Hematopoietic multipotent progenitor cell treated with erythropoietin and hydrocortisone succinate and interleukin-3 and kit ligand, for 4 days (in vitro differentiated cells): ENCODE results near the gene APC2.
"Not testable (repeated sequence)": the region's sequence is repeated elsewhere in the genome, so short reads cannot be mapped to it uniquely, and the experiment has no call there.

ENCODE experiments used
- DNase-seq: peaks from one replicate; pipeline ENCODE4 v3.0.0-alpha.2; 2015

APC2 gene

GRCh38 chr19:1497578-1498235 lies 47.8 kb downstream of the APC2 start:
- no peak for DNase-seq

DNA sequence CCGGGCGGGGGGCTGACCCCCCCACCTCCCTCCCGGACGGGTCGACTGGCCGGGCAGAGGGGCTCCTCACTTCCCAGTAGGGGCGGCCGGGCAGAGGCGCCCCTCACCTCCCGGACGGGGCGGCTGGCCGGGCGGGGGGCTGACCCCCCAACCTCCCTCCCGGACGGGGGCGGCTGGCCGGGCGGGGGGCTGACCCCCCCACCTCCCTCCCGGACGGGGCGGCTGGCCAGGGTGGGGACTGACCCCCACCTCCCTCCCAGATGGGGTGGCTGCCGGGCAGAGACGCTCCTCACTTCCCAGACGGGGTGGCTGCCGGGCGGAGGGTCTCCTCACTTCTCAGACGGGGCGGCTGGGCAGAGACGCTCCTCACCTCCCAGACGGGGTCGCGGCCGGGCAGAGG lies 49.3 kb downstream of the APC2 start:
- not testable (repeated sequence) for DNase-seq

GRCh38 chr19:1501200-1501595 lies 51.3 kb downstream of the APC2 start:
- DNase-seq: no peak

DNA sequence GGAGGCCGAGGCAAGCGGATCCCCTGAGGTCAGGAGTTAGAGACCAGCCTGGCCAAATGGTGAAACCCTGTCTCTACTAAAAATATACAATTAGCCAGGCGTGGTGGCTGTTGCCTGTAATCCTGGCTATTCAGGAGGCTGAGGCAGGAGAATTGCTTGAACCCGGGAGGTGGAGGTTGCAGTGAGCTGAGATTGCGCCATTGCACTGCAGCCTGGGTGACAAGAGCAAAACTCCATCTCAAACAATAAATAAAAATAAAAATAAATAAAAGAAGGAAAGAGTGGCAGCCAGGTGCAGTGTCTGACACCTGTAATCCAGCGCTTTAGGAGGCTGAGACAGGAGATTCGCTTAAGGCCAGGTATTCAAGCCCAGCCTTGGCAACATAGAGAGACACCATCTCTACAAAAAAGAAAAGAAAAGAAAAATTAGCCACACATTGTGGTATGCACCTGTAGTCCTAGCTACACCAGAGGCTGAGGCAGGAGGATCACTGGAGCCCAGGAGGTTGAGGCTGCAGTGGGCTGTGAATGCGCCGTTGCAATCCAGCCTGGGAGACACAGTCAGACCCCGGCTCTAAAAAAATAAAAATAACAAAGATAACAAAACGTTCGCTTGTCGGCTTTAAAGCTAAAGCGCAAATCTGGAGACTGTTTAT lies 52.6 kb downstream of the APC2 start:
- DNase-seq: no peak

DNA sequence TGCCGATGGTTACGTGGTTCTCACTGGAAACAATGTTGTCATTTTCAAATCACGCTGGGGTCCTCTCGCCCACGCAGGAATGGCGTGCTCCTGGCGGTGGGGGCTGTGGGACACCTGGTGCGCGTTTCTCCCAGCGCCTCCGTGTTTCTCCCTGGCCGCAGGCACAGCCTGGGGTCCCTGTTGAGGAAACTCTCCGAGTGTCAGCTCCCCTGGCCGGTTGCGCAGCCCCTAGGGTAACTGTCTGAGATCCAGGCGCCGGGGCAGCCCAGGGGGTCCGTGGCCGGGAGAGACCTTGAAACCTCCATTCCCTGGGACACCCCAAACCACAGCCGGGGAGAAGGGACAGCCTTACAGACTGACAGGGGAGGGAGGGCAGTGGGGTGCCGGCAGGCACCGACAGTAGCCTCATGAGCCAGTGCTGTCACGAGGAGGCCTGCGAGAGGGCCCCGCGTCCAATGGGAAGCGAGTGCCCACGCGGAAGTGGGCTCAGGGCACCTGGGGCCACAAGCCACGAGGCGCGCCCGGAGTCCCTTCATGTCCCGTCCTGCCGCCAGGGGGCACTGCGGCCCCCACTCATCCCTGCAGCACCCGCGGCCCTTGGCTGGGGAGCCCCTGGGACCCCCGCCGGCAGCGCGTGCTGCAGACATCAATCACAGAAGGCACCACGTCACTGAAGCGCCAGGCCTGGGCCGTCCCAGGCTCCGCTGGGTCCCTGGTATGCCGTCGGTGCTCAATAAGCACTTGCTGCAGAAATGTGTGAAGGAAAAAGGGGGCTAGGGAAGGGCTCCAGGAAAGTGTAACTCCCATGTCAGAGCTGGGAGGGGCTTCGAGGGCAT lies 53.4 kb downstream of the APC2 start:
- peak; percentile 75 for DNase-seq

DNA sequence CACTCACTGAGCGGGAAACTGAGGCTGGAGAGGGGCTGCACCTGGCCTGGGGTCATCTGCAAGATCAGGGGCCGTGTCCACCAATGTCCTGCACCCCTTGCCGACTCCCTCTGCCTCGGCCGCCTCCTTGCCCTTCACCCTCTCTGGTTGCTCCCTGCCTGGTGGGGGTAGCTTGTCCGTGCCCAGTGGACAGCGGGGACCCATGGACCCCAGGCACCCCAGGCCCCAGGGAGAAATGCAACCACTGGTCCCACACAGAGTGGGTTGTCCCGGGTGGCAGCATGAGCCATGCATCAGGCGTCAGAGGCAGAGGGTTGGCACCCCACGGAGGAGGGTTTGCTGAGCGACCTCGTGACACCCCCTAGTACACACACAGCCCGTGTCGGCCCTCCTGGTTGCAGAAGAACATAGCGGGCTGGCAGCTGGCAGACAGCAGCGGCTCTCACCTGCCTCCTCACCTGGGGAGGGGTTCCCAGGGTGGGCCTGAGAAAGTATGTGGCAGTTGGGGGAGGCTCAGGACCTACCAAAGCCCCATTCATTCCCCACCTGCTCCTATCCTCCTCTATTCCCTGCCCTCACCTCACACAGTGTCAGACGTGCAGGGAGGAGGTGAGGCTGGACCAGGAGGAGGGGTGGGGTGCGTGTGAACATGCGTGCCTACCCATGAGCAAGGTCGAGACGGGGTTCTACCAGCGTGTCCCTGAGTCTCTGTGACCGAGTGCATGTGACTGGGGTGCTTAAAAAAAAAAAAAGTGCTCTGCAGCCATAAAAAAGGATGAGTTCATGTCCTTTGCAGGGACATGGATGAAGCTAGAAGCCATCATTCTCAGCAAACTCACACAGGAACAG lies 54.2 kb downstream of the APC2 start:
- DNase-seq: no peak

GRCh38 chr19:1505012-1505411 lies 55.1 kb downstream of the APC2 start:
- DNase-seq: no peak

GRCh38 chr19:1505991-1506881 lies 56.3 kb downstream of the APC2 start:
- DNase-seq: no peak

- no peak for DNase-seq
Observed at GRCh38 chr19:1507192-1507660, 57.3 kb downstream of the APC2 start.

GRCh38 chr19:1507763-1508506 lies 58.0 kb downstream of the APC2 start:
- DNase-seq: peak; percentile 97

GRCh38 chr19:1508507-1508856 lies 58.6 kb downstream of the APC2 start:
- no peak for DNase-seq

GRCh38 chr19:1509602-1510441 lies 59.9 kb downstream of the APC2 start:
- no peak for DNase-seq

- DNase-seq: no peak
Observed at GRCh38 chr19:1510442-1510806, 60.5 kb downstream of the APC2 start.

- no peak for DNase-seq
Observed at GRCh38 chr19:1510807-1511206, 60.9 kb downstream of the APC2 start.

DNA sequence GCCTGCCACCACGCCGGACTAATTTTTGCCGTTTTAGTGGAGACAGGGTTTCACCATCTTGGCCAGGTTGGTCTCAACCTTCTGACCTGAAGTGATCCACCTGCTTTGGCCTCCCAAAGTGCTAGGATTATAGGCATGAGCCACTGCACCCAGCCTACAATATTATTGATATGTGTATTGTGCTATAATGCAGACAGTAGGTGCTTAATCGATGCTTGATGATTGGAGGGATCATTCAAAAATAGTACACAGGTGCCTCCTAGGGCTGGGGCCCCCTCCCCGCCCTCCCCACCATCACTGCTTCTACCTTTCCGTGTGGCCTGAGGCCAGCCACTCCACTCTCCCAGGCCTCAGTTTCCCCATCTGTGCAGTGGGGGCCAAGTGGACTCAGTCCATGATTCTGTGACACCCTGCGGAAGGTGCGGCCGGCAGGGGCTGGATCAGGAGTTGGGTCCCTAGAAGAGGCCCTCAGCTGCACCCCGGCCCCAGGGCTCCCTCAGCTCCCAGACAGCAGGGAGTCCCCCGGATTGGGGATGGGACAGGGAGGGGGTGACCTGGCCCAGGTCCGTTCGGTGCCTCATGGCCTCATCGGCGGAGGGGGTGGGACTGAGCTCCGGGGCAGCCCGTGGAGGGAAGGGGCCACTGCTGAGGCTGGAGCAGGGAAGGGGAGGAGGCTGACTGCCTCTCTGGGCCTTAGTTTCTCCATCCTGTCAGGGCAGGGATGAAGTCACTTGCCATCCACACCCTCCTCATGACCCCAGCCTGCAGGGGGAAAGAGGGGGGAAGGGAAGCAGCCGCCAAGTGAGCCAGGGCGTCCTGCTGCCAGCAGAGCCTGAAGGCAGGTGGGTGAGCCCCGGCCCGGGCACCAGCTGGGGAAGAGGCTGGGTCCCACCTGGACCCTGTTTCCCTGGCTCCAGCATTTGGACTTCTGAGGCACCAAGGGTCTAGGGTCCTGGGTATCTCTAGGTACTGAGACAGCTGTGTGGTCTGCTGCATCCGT lies 61.7 kb downstream of the APC2 start:
- no peak for DNase-seq

- peak; percentile 83 for DNase-seq
Observed at GRCh38 chr19:1512671-1513498, 63.0 kb downstream of the APC2 start, which contains the start of gene ADAMTSL5. Gene ADAMTSL5 (minus strand): TSS chr19:1513019. CDS start chr19:1510943, 2,076 bp downstream.

GRCh38 chr19:1513499-1514294 lies 63.8 kb downstream of the APC2 start:
- peak; percentile 82 for DNase-seq
